Stomach (tissue), 9 donors: ENCODE data around the gene ACOXL. TPM values are rescaled to one million over a fixed set of nuclear protein-coding genes. Genes with fewer than 3 reads are reported as not detected.

Experiments used
- DNase-seq, 2 donors: peaks; one replicate each; pipeline versions ENCODE4 v3.0.0 to v3.0.0-alpha.2; 2013 to 2019
- H3K27ac ChIP-seq, 5 donors: fragments of 200-600 bp in 4 of 5; sonication (generic) in 4 of 5; one replicate each; pipeline ENCODE4 v1.5.1; 2013 to 2019; ENCODE audit warnings: mild to moderate bottlenecking in 1 of 5, moderate library complexity in 1 of 5
- H3K27me3 ChIP-seq, 3 donors: fragments of 200-600 bp; sonication (generic); one replicate each; pipeline ENCODE4 v1.5.1; 2017 to 2019; ENCODE audit warnings: mixed run types in 1 of 3
- H3K36me3 ChIP-seq, 4 donors: fragments of 200-600 bp; sonication (generic); 1 replicate in 3 of 4; 2 replicates in 1 of 4; pipeline ENCODE4 v1.5.1; 2016 to 2019
- H3K4me1 ChIP-seq, 4 donors: fragments of 200-600 bp; sonication (generic); one replicate each; pipeline ENCODE4 v1.5.1; 2016 to 2019
- H3K4me3 ChIP-seq, 4 donors: fragments of 200-600 bp; sonication (generic) in 3 of 4; one replicate each; pipeline ENCODE4 v1.5.1; 2016 to 2019; ENCODE audit warnings: mild to moderate bottlenecking in 1 of 4
- H3K9me3 ChIP-seq, 4 donors: fragments of 200-600 bp; sonication (generic); one replicate each; pipeline ENCODE4 v1.5.1; 2016 to 2019
- EP300 ChIP-seq: sonication (generic); formaldehyde crosslinking; IDR thresholded peaks from one replicate; pipeline ENCODE4 v1.6.1; 2017; ENCODE audit warnings: antibody characterized with exemption
- POLR2A ChIP-seq, 4 donors: fragments of 450-650 bp; IDR thresholded peaks; one replicate each; pipeline ENCODE4 v1.6.1; 2016; ENCODE audit warnings: antibody characterized with exemption in 4 of 4, control low read depth in 2 of 4, mild to moderate bottlenecking in 1 of 4, moderate library complexity in 1 of 4
- POLR2AphosphoS5 ChIP-seq, 3 donors: sonication (generic); formaldehyde crosslinking; IDR thresholded peaks; one replicate each; pipeline ENCODE4 v1.6.1; 2016; ENCODE audit warnings: antibody characterized with exemption in 3 of 3
- WGBS, 5 donors: extraction: QIAGEN DNeasy Blood & Tissue Kit in 3 of 5; methylation state at CpG; one replicate each; pipeline versions ENCODE4 v1.1.5 to v1.1.7; 2013 to 2018; 5-methylcytosine and 5-hydroxymethylcytosine counted together
- intact Hi-C: fragments of 100-400 bp; cut with DNase I; formaldehyde crosslinking; loops from one replicate; pipeline ENCODE4 v1.15.1; 2023; ENCODE audit warnings: low total_unique reads
- polyA plus RNA-seq, 3 donors: library from polyadenylated mRNA; stranded (reverse); fragments of 200-250 nt; gene quantifications; one replicate each; pipeline ENCODE4 v1.2.3, GENCODE V29; 2013
- total RNA-seq, 5 donors: library from RNA; depleted of rRNA; stranded (reverse); fragments of >200 nt; gene quantifications; one replicate each; pipeline versions ENCODE4 v1.1.0 to v1.2.3, GENCODE V29; 2014 to 2016
- TF ChIP-seq, protein P1 (sequence below), 7 experiments: fragments of 450-650 bp in 4 of 7; fragments of 200-600 bp in 3 of 7; sonication (generic) in 3 of 7; IDR thresholded peaks; one replicate each; pipeline ENCODE4 v1.5.1; 2016 to 2019; ENCODE audit warnings: antibody characterized with exemption in 7 of 7, control low read depth in 2 of 7, mild to moderate bottlenecking in 1 of 7
- donor health status: healthy with polysubstance abuse.
- donor health status: Bipolar disorder and iron deficiency.
- donor health status: healthy.

Gene ACOXL
- total and polyA plus RNA-seq, 8 donors: 0.10 to 1.3 (median 0.45) TPM; not detected in 3

DNA sequence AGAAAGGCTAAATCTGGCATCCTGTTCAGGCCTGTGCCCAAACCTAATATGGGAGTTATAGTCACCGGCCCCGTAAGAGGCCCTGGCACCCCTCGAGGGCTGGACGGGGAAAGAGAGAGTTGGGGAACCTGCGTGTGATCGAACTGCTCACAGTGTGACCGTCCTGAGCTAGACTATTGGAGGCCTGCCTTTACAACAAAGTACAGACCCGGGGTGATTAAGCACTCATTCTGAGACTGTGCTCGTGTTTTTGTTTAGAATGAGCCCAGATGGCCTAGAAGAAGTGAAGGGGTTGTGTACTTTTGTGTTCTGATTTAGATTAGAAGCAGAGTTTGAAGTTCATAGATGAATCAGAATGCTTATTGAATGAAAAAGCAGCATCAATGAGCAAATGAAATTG is 115.3 kb downstream of the ACOXL start:
- Histone ChIP-seq H3K36me3 (no peaks in the 10 kb centered on the region), H3K4me3 (no peak overlapping the region), H3K4me1 (peaks cover 0 to 4% (median 0%) of the 10 kb centered on the region in 4 donors), H3K27ac (no peak overlapping the region), H3K9me3 (no peaks in the 10 kb centered on the region), H3K27me3 (no peaks in the 10 kb centered on the region)
- DNase-seq: no peak
- TF ChIP-seq EP300: no peak
- TF ChIP-seq POLR2A (IDR thresholded peaks at IDR 0.05): no peak
- TF ChIP-seq, protein P1, sequence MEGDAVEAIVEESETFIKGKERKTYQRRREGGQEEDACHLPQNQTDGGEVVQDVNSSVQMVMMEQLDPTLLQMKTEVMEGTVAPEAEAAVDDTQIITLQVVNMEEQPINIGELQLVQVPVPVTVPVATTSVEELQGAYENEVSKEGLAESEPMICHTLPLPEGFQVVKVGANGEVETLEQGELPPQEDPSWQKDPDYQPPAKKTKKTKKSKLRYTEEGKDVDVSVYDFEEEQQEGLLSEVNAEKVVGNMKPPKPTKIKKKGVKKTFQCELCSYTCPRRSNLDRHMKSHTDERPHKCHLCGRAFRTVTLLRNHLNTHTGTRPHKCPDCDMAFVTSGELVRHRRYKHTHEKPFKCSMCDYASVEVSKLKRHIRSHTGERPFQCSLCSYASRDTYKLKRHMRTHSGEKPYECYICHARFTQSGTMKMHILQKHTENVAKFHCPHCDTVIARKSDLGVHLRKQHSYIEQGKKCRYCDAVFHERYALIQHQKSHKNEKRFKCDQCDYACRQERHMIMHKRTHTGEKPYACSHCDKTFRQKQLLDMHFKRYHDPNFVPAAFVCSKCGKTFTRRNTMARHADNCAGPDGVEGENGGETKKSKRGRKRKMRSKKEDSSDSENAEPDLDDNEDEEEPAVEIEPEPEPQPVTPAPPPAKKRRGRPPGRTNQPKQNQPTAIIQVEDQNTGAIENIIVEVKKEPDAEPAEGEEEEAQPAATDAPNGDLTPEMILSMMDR (IDR thresholded peaks at IDR 0.05): no peak
- TF ChIP-seq POLR2AphosphoS5 (IDR thresholded peaks at IDR 0.05): no peak
- intact Hi-C loops: no loop called here
- 79 to 85% (median 83%) methylated on average over 9 of the region's 9 CpGs for WGBS, 5 donors

DNA sequence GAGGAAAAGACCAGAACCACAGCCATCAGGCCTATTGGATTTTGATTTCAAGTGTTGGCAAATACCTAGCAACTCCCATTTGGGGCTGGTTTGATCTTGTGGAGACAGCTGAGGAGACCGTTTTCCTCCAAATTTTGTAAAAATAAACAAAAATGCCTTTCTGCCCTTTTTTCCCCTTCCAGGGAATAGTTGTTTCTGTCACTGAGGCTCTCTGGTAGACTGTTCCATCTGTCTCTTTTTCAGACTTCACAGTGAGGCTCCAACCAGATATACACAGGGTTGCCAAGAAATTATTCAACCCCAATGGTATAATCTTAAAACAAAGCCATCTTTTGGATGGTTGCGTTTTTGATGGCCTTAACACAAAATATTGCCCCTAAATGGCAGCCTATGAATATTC is 115.7 kb downstream of the ACOXL start:
- no peak overlapping the region for H3K4me3 ChIP-seq
- no peak overlapping the region for H3K27ac ChIP-seq
- TF ChIP-seq POLR2AphosphoS5 (IDR thresholded peaks at IDR 0.05): no peak
- TF ChIP-seq EP300: no peak
- TF ChIP-seq, protein P1 (IDR thresholded peaks at IDR 0.05): no peak
- no peak for TF ChIP-seq POLR2A (IDR thresholded peaks at IDR 0.05)
- WGBS, 5 donors: 75 to 92% (median 85%) methylated on average over 2 of the region's 2 CpGs
- no peaks in the 10 kb centered on the region for H3K9me3 ChIP-seq
- H3K36me3 ChIP-seq: no peaks in the 10 kb centered on the region
- H3K27me3 ChIP-seq: no peaks in the 10 kb centered on the region
- no peak for DNase-seq
- H3K4me1 ChIP-seq: peaks cover 0 to 4% (median 0%) of the 10 kb centered on the region in 4 donors
- intact Hi-C loops: no loop called here

DNA sequence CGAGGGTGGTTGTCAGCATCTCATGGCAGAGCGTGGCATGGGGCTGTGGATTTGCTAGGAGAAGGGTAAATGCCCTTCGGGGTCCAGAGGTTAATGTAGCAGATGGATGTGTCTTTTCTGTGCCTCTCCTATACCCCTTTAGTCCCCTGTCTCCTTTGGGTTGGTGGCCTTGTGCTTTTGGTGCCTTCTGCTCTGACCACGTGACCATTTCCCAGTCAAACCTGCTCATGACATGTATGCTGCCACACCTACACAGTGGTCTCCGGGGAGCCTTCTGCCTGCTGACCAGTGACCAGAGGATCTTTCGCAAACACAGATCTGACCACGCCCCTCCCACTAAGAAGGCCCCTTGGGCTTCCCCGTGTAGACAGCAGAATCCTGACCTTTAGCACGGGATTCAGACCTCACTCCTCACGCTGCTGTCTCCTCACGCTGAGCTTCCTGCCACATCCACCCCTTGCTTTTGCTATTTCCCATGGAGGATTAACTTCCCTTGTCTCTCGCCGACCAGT is 116.2 kb downstream of the ACOXL start:
- no peaks in the 10 kb centered on the region for H3K27me3 ChIP-seq
- WGBS, 5 donors: 75 to 87% (median 82%) methylated on average over 13 of the region's 13 CpGs
- H3K4me3 ChIP-seq: no peak overlapping the region
- no peaks in the 10 kb centered on the region for H3K36me3 ChIP-seq
- H3K9me3 ChIP-seq: no peaks in the 10 kb centered on the region
- intact Hi-C loops: no loop called here
- DNase-seq: no peak
- TF ChIP-seq, protein P1 (IDR thresholded peaks at IDR 0.05): no peak
- TF ChIP-seq POLR2AphosphoS5 (IDR thresholded peaks at IDR 0.05) (no peak), EP300 (no peak), POLR2A (IDR thresholded peaks at IDR 0.05) (no peak)
- H3K27ac ChIP-seq: no peak overlapping the region
- H3K4me1 ChIP-seq: peaks cover 0 to 4% (median 0%) of the 10 kb centered on the region in 4 donors

DNA sequence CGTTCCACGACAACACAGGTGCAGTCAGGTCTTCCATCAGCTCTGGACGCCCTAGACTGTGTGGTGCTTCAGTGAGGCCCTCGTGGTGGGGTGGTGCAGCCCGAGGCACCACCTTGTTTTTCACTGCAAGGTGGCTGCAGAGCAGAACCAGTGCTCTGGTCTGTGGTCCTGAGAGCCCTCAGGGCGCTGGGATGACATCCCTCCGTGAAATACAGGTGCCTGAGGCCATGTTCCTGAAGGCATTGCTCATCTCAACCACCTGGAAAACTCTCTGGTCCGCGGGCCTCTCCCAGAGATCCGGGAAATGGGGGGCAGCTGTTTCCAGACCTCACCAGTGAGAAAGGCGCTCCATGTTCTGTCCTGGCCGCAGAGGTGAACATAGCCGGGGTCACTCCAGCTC is 119.2 kb downstream of the ACOXL start:
- no peaks in the 10 kb centered on the region for H3K27me3 ChIP-seq
- no peak for TF ChIP-seq POLR2A (IDR thresholded peaks at IDR 0.05)
- no peak for TF ChIP-seq POLR2AphosphoS5 (IDR thresholded peaks at IDR 0.05)
- no peak for TF ChIP-seq EP300
- TF ChIP-seq, protein P1 (IDR thresholded peaks at IDR 0.05): no peak
- no peaks in the 10 kb centered on the region for H3K36me3 ChIP-seq
- 85 to 91% (median 88%) methylated on average over 11 to 13 of the region's 13 CpGs for WGBS, 5 donors
- intact Hi-C loops: no loop called here
- no peaks in the 10 kb centered on the region for H3K9me3 ChIP-seq
- DNase-seq: no peak
- H3K4me3 ChIP-seq: no peak overlapping the region
- H3K27ac ChIP-seq: no peak overlapping the region
- peaks cover 0 to 4% (median 0%) of the 10 kb centered on the region in 4 donors for H3K4me1 ChIP-seq
